Nephron progenitor cell (in vitro differentiated cells): ENCODE measurements around the gene SAMMSON.
A peak's percentile ranks its signal among the peaks of the same experiment; 100 is the strongest.

ENCODE experiments used
- DNase-seq: peaks from one replicate; pipeline ENCODE4 v3.0.0; 2021
- H3K27ac Mint-ChIP-seq: 2 replicates; pipeline ENCODE4 v1.8.0; 2021; ENCODE audit warnings: mild to moderate bottlenecking, moderate library complexity, mixed read lengths
- H3K27me3 Mint-ChIP-seq: 2 replicates; pipeline ENCODE4 v1.8.0; 2021; ENCODE audit warnings: mild to moderate bottlenecking, low read depth, mixed read lengths; ENCODE audit not compliant: poor library complexity
- H3K36me3 Mint-ChIP-seq: 2 replicates; pipeline ENCODE4 v1.8.0; 2021; ENCODE audit warnings: low read depth, mixed read lengths
- H3K4me1 Mint-ChIP-seq: 2 replicates; pipeline ENCODE4 v1.8.0; 2021; ENCODE audit warnings: mixed read lengths
- H3K4me3 Mint-ChIP-seq: 2 replicates; pipeline ENCODE4 v1.8.0; 2021; ENCODE audit warnings: mild to moderate bottlenecking, moderate library complexity, mixed read lengths
- H3K9me3 Mint-ChIP-seq: 2 replicates; pipeline ENCODE4 v1.8.0; 2021; ENCODE audit warnings: mild to moderate bottlenecking, moderate library complexity, mixed read lengths
- CTCF ChIP-seq: fragments of 200-600 bp; sonication (generic); IDR thresholded peaks from 2 replicates; pipeline ENCODE4 v1.5.0; 2021; ENCODE audit warnings: antibody characterized with exemption

The SAMMSON gene

DNA sequence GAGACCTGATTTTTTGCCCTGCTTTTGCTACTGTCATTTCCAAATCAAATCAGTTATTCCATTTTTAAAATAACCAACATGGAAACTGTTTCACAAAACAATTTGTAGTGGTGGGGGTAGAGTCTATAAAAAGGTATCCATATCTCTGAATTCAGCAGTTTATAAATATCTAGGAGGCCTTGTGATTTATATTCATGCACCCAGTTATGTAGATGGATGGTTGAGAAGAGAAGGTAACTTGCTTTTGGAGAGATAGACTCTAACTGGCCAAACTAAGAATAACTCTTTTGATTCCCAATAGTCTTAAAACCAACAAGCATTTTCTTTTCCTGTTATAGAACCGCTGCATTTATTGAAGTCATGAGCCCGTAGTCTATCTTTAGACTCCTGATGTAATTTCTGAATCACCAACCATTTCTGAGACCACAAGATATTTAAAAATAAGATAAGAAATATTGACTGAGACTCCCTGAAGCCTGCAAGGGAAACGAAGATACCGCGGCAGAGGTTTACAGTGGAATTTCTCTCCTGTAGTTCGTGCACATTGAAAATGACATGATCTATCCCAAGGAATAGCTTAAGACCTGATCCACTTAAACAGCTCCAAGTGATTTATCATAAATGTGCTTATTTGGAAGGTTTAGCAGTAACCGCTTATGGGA lies 68.5 kb downstream of the SAMMSON start:
- no peaks in the 10 kb centered on the region for H3K36me3 Mint-ChIP-seq
- H3K9me3 Mint-ChIP-seq: no peaks in the 10 kb centered on the region
- no peak for DNase-seq
- peaks cover 37% of the 10 kb centered on the region for H3K4me1 Mint-ChIP-seq
- H3K27ac Mint-ChIP-seq: no peak overlapping the region
- no peaks in the 10 kb centered on the region for H3K27me3 Mint-ChIP-seq
- no peak overlapping the region for H3K4me3 Mint-ChIP-seq
- no peak for TF ChIP-seq CTCF

- DNase-seq: no peak
- no peak for TF ChIP-seq CTCF
- Mint-ChIP-seq H3K36me3 (no peaks in the 10 kb centered on the region), H3K4me3 (no peak overlapping the region), H3K27me3 (no peaks in the 10 kb centered on the region), H3K9me3 (no peaks in the 10 kb centered on the region), H3K4me1 (peaks cover 34% of the 10 kb centered on the region), H3K27ac (no peak overlapping the region)
These were observed 70.0 kb downstream of the SAMMSON start for GRCh38 chr3:70069557-70069956.

DNA sequence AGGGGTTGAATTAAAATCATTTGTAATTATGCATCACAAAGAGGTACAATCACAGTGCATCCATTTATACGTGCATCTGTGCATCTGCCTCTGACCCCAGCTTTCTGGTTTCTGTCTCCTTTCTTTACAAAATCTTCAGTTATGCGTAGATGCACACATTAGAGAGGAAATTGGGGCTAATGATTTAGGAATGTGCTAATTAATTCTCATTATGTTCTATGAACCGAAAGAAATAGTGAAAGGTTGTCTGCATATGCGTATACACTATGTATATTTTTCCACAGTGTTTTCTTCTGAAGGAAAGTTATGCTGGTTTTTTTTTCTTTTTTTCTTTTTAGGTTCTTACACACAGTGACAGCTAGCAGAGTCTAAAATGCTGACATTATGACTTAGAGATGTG lies 71.6 kb downstream of the SAMMSON start:
- Mint-ChIP-seq H3K27ac (no peak overlapping the region), H3K4me1 (peaks cover 20% of the 10 kb centered on the region), H3K4me3 (peak overlapping the region; percentile 75), H3K9me3 (no peaks in the 10 kb centered on the region), H3K36me3 (no peaks in the 10 kb centered on the region), H3K27me3 (no peaks in the 10 kb centered on the region)
- TF ChIP-seq CTCF: no peak
- DNase-seq: no peak

- no peak for TF ChIP-seq CTCF
- H3K9me3 Mint-ChIP-seq: no peaks in the 10 kb centered on the region
- DNase-seq: no peak
- peak overlapping the region; percentile 75 for H3K4me3 Mint-ChIP-seq
- H3K27me3 Mint-ChIP-seq: no peaks in the 10 kb centered on the region
- peaks cover 23% of the 10 kb centered on the region for H3K4me1 Mint-ChIP-seq
- H3K36me3 Mint-ChIP-seq: no peaks in the 10 kb centered on the region
- H3K27ac Mint-ChIP-seq: peak overlapping the region; percentile 94
These were observed 72.6 kb downstream of the SAMMSON start for GRCh38 chr3:70072180-70072579.

GRCh38 chr3:70072754-70073153 lies 73.2 kb downstream of the SAMMSON start:
- no peak for DNase-seq
- no peak overlapping the region for H3K27ac Mint-ChIP-seq
- peaks cover 2% of the 10 kb centered on the region for H3K36me3 Mint-ChIP-seq
- H3K4me3 Mint-ChIP-seq: no peak overlapping the region
- no peak for TF ChIP-seq CTCF
- H3K9me3 Mint-ChIP-seq: peaks cover 3% of the 10 kb centered on the region
- no peaks in the 10 kb centered on the region for H3K27me3 Mint-ChIP-seq
- peaks cover 23% of the 10 kb centered on the region for H3K4me1 Mint-ChIP-seq

DNA sequence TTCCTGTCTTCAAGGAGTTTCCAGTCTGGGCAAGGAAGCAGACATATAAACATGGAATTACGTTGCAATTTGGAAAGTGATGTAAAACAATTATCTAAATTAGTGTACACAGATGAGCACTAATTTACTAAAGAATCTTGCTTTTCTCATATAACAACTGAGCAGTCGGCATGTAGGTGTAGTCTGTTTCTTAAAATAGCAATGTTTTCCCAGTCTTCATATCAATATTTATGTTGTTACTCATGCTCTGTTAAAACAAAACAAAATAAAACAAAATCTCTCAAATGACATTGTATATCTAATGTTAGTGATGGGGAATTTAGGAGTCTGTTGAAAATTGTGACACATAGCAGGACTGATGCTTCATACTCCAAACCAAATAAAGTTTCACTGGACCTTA lies 75.6 kb downstream of the SAMMSON start:
- Mint-ChIP-seq H3K27ac (peak overlapping the region; percentile 36), H3K9me3 (peaks cover 18% of the 10 kb centered on the region), H3K4me3 (no peak overlapping the region), H3K36me3 (peaks cover 4% of the 10 kb centered on the region), H3K27me3 (no peaks in the 10 kb centered on the region), H3K4me1 (peaks cover 23% of the 10 kb centered on the region)
- DNase-seq: no peak
- TF ChIP-seq CTCF: no peak
